Brain microvascular endothelial cell (primary cell): Measurements from ENCODE around the gene MYO9A.

Experiments
- DNase-seq: peaks from one replicate; pipeline ENCODE4 v3.0.0-alpha.2; 2020
- H3K27ac ChIP-seq: fragments of 250-450 bp; sonication (Bioruptor Pico); 2 replicates; pipeline ENCODE4 v1.5.1; 2020; ENCODE audit warnings: mild to moderate bottlenecking, moderate library complexity
- H3K27me3 ChIP-seq: fragments of 250-450 bp; sonication (Bioruptor Pico); replicated peaks from 2 replicates; pipeline ENCODE4 v1.5.1; 2020; ENCODE audit warnings: mild to moderate bottlenecking
- H3K36me3 ChIP-seq: fragments of 250-450 bp; sonication (Bioruptor Pico); replicated peaks from 2 replicates; pipeline ENCODE4 v1.5.1; 2020; ENCODE audit warnings: mild to moderate bottlenecking
- H3K4me3 ChIP-seq: 2 replicates; pipeline ENCODE4 v1.5.1; 2011; ENCODE audit warnings: low read depth, mild to moderate bottlenecking, control low read depth, low read length, moderate library complexity
- in situ Hi-C: cut with HindIII; loops from 2 replicates; pipeline ENCODE4 v1.10.0; 2017; ENCODE audit warnings: low sequenced_read_pairs, low pct_ligation_motif_present
- TF ChIP-seq, protein P1 (sequence below): IDR thresholded peaks from 2 replicates; pipeline ENCODE4 v1.5.1; 2011; ENCODE audit warnings: low read depth, mild to moderate bottlenecking, moderate library complexity, low read length, control low read depth, inconsistent platforms; ENCODE audit errors: missing control alignments

MYO9A gene

DNA sequence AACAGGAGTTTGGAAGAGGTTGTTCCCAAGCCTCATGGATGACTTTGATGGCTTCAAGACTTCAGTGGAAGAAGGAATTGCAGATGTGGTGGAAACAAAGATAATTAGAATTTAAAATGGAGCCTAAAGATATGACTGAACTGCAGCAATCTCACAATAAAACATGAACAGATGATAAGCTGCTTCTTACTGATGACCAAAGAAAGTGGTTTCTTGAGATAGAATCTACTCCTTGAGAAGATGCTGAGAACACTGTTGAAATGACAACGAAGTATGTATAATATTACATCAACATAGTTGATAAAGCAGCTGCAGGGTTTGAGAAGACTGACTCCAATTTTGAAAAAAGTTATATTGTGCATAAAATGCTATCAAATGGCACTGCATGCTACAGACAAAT, 21.2 kb downstream of the MYO9A start:
- in situ Hi-C loops, result no loop called here
- Histone ChIP-seq H3K36me3 (no peaks in the 10 kb centered on the region), H3K27me3 (no peaks in the 10 kb centered on the region), H3K27ac (no peak overlapping the region), H3K4me3 (no peak overlapping the region)
- no peak for DNase-seq
- TF ChIP-seq, protein P1, sequence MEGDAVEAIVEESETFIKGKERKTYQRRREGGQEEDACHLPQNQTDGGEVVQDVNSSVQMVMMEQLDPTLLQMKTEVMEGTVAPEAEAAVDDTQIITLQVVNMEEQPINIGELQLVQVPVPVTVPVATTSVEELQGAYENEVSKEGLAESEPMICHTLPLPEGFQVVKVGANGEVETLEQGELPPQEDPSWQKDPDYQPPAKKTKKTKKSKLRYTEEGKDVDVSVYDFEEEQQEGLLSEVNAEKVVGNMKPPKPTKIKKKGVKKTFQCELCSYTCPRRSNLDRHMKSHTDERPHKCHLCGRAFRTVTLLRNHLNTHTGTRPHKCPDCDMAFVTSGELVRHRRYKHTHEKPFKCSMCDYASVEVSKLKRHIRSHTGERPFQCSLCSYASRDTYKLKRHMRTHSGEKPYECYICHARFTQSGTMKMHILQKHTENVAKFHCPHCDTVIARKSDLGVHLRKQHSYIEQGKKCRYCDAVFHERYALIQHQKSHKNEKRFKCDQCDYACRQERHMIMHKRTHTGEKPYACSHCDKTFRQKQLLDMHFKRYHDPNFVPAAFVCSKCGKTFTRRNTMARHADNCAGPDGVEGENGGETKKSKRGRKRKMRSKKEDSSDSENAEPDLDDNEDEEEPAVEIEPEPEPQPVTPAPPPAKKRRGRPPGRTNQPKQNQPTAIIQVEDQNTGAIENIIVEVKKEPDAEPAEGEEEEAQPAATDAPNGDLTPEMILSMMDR, result no peak

DNA sequence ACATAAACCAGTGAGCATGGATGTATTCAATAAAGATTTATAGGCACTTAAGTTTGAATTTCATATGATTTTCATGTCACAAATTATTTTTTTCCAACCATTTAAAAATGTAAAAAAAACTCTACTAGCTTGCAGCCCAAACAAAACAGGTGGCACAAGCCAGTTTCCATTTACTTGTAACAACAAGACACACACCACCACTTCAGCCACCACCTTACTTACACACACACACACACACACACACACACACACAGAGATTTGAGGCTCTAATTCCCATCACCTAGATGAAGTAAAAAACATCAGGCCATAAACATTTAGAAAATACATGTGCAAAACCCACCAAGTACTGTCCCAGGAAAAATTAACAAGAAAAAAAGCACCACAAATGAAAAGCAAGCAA, 25.3 kb downstream of the MYO9A start:
- Histone ChIP-seq H3K27ac (no peak overlapping the region), H3K27me3 (no peaks in the 10 kb centered on the region), H3K36me3 (no peaks in the 10 kb centered on the region), H3K4me3 (no peak overlapping the region)
- in situ Hi-C loops, result no loop called here
- no peak for DNase-seq
- TF ChIP-seq, protein P1, result no peak

DNA sequence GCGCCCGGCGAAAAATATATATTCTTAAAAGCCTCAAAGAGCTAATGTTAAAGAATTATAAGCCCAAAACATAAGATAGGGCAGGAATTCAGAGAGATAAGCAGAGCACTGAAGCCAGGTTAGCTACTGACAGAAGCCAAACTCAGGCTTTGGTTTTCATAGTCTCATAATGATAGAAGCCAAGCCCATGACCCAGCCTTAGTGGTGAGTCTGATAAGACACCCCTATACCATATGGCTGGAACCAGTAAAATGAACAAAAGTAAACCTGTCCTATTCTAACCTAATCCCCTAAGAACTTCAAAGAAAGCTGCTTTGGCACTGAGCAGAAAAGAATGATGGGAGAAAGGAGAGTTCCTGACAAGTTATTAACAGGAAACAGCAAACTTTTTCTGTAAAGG, 25.9 kb downstream of the MYO9A start:
- DNase-seq, result no peak
- TF ChIP-seq, protein P1, result no peak
- H3K27ac ChIP-seq, result no peak overlapping the region
- H3K36me3 ChIP-seq, result no peaks in the 10 kb centered on the region
- no peak overlapping the region for H3K4me3 ChIP-seq
- no peaks in the 10 kb centered on the region for H3K27me3 ChIP-seq
- in situ Hi-C loops, result no loop called here

DNA sequence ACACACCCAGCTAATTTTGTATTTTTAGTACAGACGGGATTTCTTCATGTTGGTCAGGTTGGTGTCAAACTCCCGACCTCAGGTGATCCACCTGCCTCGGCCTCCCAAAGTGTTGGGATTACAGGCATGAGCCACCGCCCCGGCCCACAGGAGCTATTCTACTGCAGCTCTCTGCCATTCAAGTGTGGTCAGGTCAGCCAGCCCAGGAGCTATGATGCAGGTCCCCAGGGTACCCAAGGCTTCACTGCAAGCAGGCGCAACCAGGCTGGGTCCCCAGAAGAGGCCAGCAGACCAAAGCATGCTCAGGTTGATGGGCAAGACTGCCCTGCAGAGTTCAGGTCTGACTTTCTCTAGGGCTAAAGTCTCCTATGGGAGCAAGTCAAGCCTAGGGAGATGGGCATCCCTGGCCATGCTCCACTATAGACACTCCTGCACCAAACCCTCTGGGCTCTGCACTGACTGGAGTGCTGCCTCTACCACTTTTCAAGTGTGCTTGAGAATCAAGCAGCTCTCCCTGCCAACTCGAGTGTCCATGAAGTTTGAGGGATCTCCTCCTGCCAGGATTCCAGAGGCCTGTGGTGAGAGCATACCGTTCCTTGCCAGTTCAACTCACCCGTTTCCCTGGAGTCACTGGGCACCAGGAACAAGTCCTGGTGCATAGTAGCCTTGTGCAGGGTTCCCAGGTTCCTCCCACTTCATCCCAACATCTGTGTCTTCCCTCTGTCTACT, 30.9 kb downstream of the MYO9A start:
- TF ChIP-seq, protein P1, result no peak
- Histone ChIP-seq H3K36me3 (no peaks in the 10 kb centered on the region), H3K27me3 (no peaks in the 10 kb centered on the region), H3K4me3 (no peak overlapping the region), H3K27ac (no peak overlapping the region)
- in situ Hi-C loops, result no loop called here
- DNase-seq, result no peak

DNA sequence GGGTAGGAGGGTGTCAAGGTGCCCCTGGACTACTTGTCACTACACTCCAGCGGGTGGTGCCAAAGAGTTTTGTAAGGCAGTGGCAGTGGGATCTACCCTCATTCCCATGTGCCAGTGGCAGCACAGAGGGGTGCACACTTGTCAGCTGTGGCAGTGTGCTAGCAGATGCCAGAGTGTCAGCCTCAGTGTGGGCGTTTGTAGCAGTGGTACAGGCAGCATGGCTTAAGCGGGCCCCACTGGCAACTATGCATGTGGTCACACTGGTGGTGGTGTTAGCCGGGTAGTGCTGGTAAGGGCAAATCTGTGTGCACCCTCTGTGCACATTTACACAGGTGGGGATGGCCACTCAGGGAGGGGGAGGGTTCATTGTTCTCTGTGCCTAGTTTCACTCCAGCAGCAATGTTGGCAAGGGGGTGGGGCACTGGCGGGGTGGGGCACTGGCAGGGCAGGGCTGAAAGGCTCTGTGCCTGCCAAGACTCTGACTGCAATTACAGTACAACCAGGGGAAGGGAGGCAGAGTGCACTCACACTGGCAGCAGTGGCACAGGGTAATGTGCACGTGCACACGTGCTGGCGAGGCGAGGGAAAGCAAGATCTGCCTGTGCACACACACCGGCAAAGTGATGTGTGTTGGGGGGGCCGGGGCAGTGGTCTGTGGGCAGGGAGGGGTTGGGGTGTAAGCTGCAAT, 31.8 kb downstream of the MYO9A start:
- in situ Hi-C loops, result no loop called here
- no peaks in the 10 kb centered on the region for H3K36me3 ChIP-seq
- H3K27me3 ChIP-seq, result no peaks in the 10 kb centered on the region
- TF ChIP-seq, protein P1, result no peak
- no peak for DNase-seq
- no peak overlapping the region for H3K4me3 ChIP-seq
- no peak overlapping the region for H3K27ac ChIP-seq
